ENCODE data around the gene TTLL5. TPM values are rescaled to one million over a fixed set of nuclear protein-coding genes. Genes with fewer than 3 reads are reported as not detected.

The TTLL5 gene
- total and polyA plus RNA-seq, 2 of the 4 experiments (the other 2 are of a cell fraction): 11.9 to 16.7 TPM

- TF ChIP-seq, protein P1, sequence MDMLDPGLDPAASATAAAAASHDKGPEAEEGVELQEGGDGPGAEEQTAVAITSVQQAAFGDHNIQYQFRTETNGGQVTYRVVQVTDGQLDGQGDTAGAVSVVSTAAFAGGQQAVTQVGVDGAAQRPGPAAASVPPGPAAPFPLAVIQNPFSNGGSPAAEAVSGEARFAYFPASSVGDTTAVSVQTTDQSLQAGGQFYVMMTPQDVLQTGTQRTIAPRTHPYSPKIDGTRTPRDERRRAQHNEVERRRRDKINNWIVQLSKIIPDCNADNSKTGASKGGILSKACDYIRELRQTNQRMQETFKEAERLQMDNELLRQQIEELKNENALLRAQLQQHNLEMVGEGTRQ (IDR thresholded peaks at IDR 0.05; ENCODE audit: low read depth, low read length): no peak
- TF ChIP-seq RCOR1 (IDR thresholded peaks at IDR 0.05; ENCODE audit: insufficient replicate concordance, low read length): no peak
- no peak for TF ChIP-seq MAFK (IDR thresholded peaks at IDR 0.05; ENCODE audit: low read depth, low read length)
- no peak for TF ChIP-seq RAD21 (IDR thresholded peaks at IDR 0.05; ENCODE audit: low read length)
- TF ChIP-seq RFX5 (IDR thresholded peaks at IDR 0.05; ENCODE audit: low read depth, low read length): no peak
- no peak for TF ChIP-seq BHLHE40 (IDR thresholded peaks at IDR 0.05; ENCODE audit: low read depth, low read length)
- no peak for ATAC-seq (ENCODE audit: low read depth)
- Histone ChIP-seq H3K4me3 (ENCODE audit: insufficient read depth, low read depth, low read length) (no peak overlapping the region), H3K79me1 (ENCODE audit: low read depth in 1 of 2, low read length in 2 of 2) (no peaks in the 10 kb centered on the region), H3K9me3 (ENCODE audit: control insufficient read depth, insufficient read depth, low read length) (no peaks in the 10 kb centered on the region), H3K4ac (ENCODE audit: low read depth, low read length) (no peak overlapping the region), H2AK5ac (ENCODE audit: low read depth, low read length) (no peak overlapping the region), H3K18ac (ENCODE audit: low read depth, low read length) (no peak overlapping the region), H3K14ac (replicated peaks; ENCODE audit: low read depth, low read length) (no peak overlapping the region), H2BK15ac (ENCODE audit: low read depth, low read length) (no peak overlapping the region), H3K4me1 (ENCODE audit: control insufficient read depth, insufficient read depth, low read length) (no peaks in the 10 kb centered on the region), H3K27me3 (ENCODE audit: control insufficient read depth, insufficient read depth, low read length) (peaks cover 12% of the 10 kb centered on the region), H3K9me1 (ENCODE audit: insufficient read depth, low read length) (no peaks in the 10 kb centered on the region), H4K20me1 (ENCODE audit: insufficient read depth, low read length) (no peaks in the 10 kb centered on the region), H2AFZ (replicated peaks; ENCODE audit: low read length, poor library complexity) (no peak overlapping the region), H3K56ac (ENCODE audit: extremely low read depth, insufficient read depth, low read length) (no peak overlapping the region), H2BK5ac (ENCODE audit: low read depth, low read length, poor library complexity, severe bottlenecking) (no peak overlapping the region), H2BK120ac (ENCODE audit: low read depth, low read length) (no peak overlapping the region), H3K9ac (ENCODE audit: low read depth, low read length) (no peak overlapping the region), H2BK20ac (ENCODE audit: low read depth, low read length) (no peak overlapping the region), H3K23ac (ENCODE audit: low read depth, low read length) (no peak overlapping the region), H4K91ac (ENCODE audit: insufficient read depth, low read depth, low read length) (no peak overlapping the region), H4K5ac (ENCODE audit: low read depth, low read length) (no peak overlapping the region), H3K36me3 (ENCODE audit: control insufficient read depth, insufficient read depth, low read length) (no peaks in the 10 kb centered on the region), H3K4me2 (ENCODE audit: low read depth, low read length) (no peak overlapping the region), H3K27ac (ENCODE audit: insufficient read depth, low read length) (no peak overlapping the region), H4K8ac (ENCODE audit: low read depth in 2 of 2, low read length in 2 of 2) (no peak overlapping the region), H2AK9ac (replicated peaks; ENCODE audit: low read depth, low read length, poor library complexity) (no peak overlapping the region)
- no CpG with 5 or more reads among the region's 6 CpGs for WGBS, 2 experiments (ENCODE audit: extremely low coverage in 2 of 2, insufficient read length in 1 of 2)
- no peak for DNase-seq
- dilution Hi-C loops (cut with HindIII; ENCODE audit: low sequenced_read_pairs, unreplicated experiment) (no loop called here), in situ Hi-C loops (cut with MboI; ENCODE audit: low sequenced_read_pairs) (no loop called here), intact Hi-C loops (cut with micrococcal nuclease) (no loop called here)
- BruUV-seq (replicated peaks): no TSS peak
- ChIA-PET POLR2A (ENCODE audit: unreplicated experiment) (no interaction called here), CTCF (interaction anchor here (0.6 kb wide), 1 partner anchor 785 kb away, joined by 5 read pairs; no protein-coding TSS in a partner anchor)
Measured at GRCh38 chr14:75630695-75631452, 30.2 kb upstream of the TTLL5 start.
